Measurements from ENCODE around the gene KRT76.

The KRT76 gene

GRCh38 chr12:52801773-52802172 is 24.6 kb upstream of the KRT76 start:
- no peaks in the 10 kb centered on the region for H3K9me2 ChIP-seq (ENCODE audit: low read depth, low read length)
- no peaks in the 10 kb centered on the region for H3K79me2 ChIP-seq (ENCODE audit: insufficient read depth, low read length)
- H3K27ac ChIP-seq (ENCODE audit: low read depth, low read length, poor library complexity, severe bottlenecking) = no peak overlapping the region
- no peaks in the 10 kb centered on the region for H3K4me1 ChIP-seq (ENCODE audit: insufficient read depth, low read length, severe bottlenecking)
- H3F3A ChIP-seq (ENCODE audit: insufficient read depth, low read length) = no peaks in the 10 kb centered on the region
- H4K20me1 ChIP-seq (ENCODE audit: insufficient read depth, low read length) = no peaks in the 10 kb centered on the region
- H3K4me3 ChIP-seq (ENCODE audit: low read depth, low read length, poor library complexity, severe bottlenecking) = no peak overlapping the region
- no peak for TF ChIP-seq CTCF (IDR thresholded peaks at IDR 0.05; ENCODE audit: low read length)
- no peak for TF ChIP-seq EZH2 (IDR thresholded peaks at IDR 0.05; ENCODE audit: borderline replicate concordance, low read length)
- H3K36me3 ChIP-seq (ENCODE audit: insufficient read depth, low read length) = no peaks in the 10 kb centered on the region
- no peak overlapping the region for H3K4me2 ChIP-seq (ENCODE audit: low read length)
- H3K27me3 ChIP-seq (ENCODE audit: insufficient read depth, low read length) = peaks cover 5% of the 10 kb centered on the region; the same call in 1 of the 2 replicates
- no peak overlapping the region for H3K9ac ChIP-seq (ENCODE audit: low read length)
- no peaks in the 10 kb centered on the region for H3K9me3 ChIP-seq (ENCODE audit: low read length)
- H2AFZ ChIP-seq (ENCODE audit: low read length) = no peak overlapping the region

- H3K27ac ChIP-seq (ENCODE audit: low read depth, low read length, poor library complexity, severe bottlenecking) = no peak overlapping the region
- no peak overlapping the region for H3K4me2 ChIP-seq (ENCODE audit: low read length)
- H3K27me3 ChIP-seq (ENCODE audit: insufficient read depth, low read length) = peaks cover 5% of the 10 kb centered on the region; the same call in 1 of the 2 replicates
These were observed 23.2 kb upstream of the KRT76 start for GRCh38 chr12:52800259-52800917.

DNA sequence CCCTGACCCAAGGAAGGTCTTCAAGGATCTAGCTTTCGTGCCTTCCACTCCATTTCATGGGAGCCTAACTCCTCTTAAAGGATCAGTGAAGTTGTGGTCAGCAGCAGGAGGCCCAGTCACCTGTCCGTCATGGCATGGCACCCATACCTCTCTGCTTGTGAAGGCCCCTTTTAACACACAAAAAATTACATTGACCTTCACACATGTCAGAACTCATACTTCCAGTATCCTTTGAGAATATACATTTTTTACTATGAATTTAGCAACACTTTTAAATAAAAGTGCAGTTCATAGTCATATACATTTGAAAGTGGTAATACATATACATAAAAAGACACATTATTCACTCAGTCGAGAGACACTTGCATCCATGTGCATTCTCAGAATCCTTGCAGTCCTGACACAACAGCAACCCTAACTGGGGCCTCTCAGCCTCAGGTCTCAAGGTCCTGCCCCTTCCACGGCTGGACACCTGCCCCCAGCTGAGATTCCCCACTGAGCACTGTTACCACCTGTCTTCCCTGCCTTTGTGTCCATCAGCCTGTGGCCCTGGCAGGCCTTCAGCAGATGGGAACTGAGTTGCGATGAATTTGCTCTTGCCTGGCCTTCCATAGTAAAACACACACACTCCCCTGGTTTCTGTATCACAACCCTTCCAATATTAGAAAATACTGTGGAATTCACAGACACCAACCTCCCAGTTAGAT is 22.5 kb upstream of the KRT76 start:
- Histone ChIP-seq H3K9me3 (ENCODE audit: low read length) (no peaks in the 10 kb centered on the region), H3K27ac (ENCODE audit: low read depth, low read length, poor library complexity, severe bottlenecking) (no peak overlapping the region), H3K79me2 (ENCODE audit: insufficient read depth, low read length) (no peaks in the 10 kb centered on the region), H3F3A (ENCODE audit: insufficient read depth, low read length) (no peaks in the 10 kb centered on the region), H3K27me3 (ENCODE audit: insufficient read depth, low read length) (peaks cover 5% of the 10 kb centered on the region; the same call in 1 of the 2 replicates), H3K36me3 (ENCODE audit: insufficient read depth, low read length) (no peaks in the 10 kb centered on the region), H3K9ac (ENCODE audit: low read length) (no peak overlapping the region), H3K9me2 (ENCODE audit: low read depth, low read length) (no peaks in the 10 kb centered on the region), H2AFZ (ENCODE audit: low read length) (no peak overlapping the region), H3K4me2 (ENCODE audit: low read length) (no peak overlapping the region), H4K20me1 (ENCODE audit: insufficient read depth, low read length) (no peaks in the 10 kb centered on the region), H3K4me3 (ENCODE audit: low read depth, low read length, poor library complexity, severe bottlenecking) (no peak overlapping the region), H3K4me1 (ENCODE audit: insufficient read depth, low read length, severe bottlenecking) (no peaks in the 10 kb centered on the region)
- TF ChIP-seq CTCF (IDR thresholded peaks at IDR 0.05; ENCODE audit: low read length) = no peak
- TF ChIP-seq EZH2 (IDR thresholded peaks at IDR 0.05; ENCODE audit: borderline replicate concordance, low read length) = no peak

More at GRCh38 chr12:52800259-52800917, 23.2 kb upstream of the KRT76 start:
- H2AFZ ChIP-seq (ENCODE audit: low read length) = no peak overlapping the region
- TF ChIP-seq EZH2 (IDR thresholded peaks at IDR 0.05; ENCODE audit: borderline replicate concordance, low read length) = no peak
- TF ChIP-seq CTCF (IDR thresholded peaks at IDR 0.05; ENCODE audit: low read length) = no peak
- no peaks in the 10 kb centered on the region for H3K9me3 ChIP-seq (ENCODE audit: low read length)
- H3K4me1 ChIP-seq (ENCODE audit: insufficient read depth, low read length, severe bottlenecking) = no peaks in the 10 kb centered on the region
- no peak overlapping the region for H3K9ac ChIP-seq (ENCODE audit: low read length)
- no peaks in the 10 kb centered on the region for H4K20me1 ChIP-seq (ENCODE audit: insufficient read depth, low read length)
- H3K4me3 ChIP-seq (ENCODE audit: low read depth, low read length, poor library complexity, severe bottlenecking) = no peak overlapping the region
- H3K79me2 ChIP-seq (ENCODE audit: insufficient read depth, low read length) = no peaks in the 10 kb centered on the region
- H3F3A ChIP-seq (ENCODE audit: insufficient read depth, low read length) = no peaks in the 10 kb centered on the region
- H3K9me2 ChIP-seq (ENCODE audit: low read depth, low read length) = no peaks in the 10 kb centered on the region
- no peaks in the 10 kb centered on the region for H3K36me3 ChIP-seq (ENCODE audit: insufficient read depth, low read length)
